K562 (cell line): ENCODE data around the gene BORCS5. TPM values are rescaled to one million over a fixed set of nuclear protein-coding genes. Genes with fewer than 3 reads are reported as not detected.

ENCODE experiments used
- ASH1L ChIP-seq: fragments of 450-650 bp; IDR thresholded peaks from 2 replicates; pipeline ENCODE4 v1.6.1; 2018; ENCODE audit warnings: borderline replicate concordance, mild to moderate bottlenecking, low read depth; ENCODE audit not compliant: partially characterized antibody
- CBFA2T2 ChIP-seq: fragments of 450-650 bp; conservative IDR thresholded peaks from 2 replicates; pipeline ENCODE4 v1.6.1; 2017; ENCODE audit warnings: mild to moderate bottlenecking
- CHAMP1 ChIP-seq: fragments of 450-650 bp; IDR thresholded peaks from 2 replicates; pipeline ENCODE4 v1.6.1; 2016; ENCODE audit warnings: mild to moderate bottlenecking
- DPF2 ChIP-seq: fragments of 450-650 bp; IDR thresholded peaks from 2 replicates; pipeline ENCODE4 v1.6.1; 2016
- FOXP4 ChIP-seq: sonication (generic); formaldehyde crosslinking; IDR thresholded peaks from 2 replicates; pipeline ENCODE4 v1.8.0; 2022; ENCODE audit warnings: mild to moderate bottlenecking, missing genetic modification reagents, borderline replicate concordance
- HCFC1 ChIP-seq: IDR thresholded peaks from 2 replicates; pipeline ENCODE4 v1.6.1; 2012; ENCODE audit warnings: low read depth, low read length, improper control_type of control experiment
- NCOR1 ChIP-seq: fragments of 450-650 bp; IDR thresholded peaks from 2 replicates; pipeline ENCODE4 v1.6.1; 2016; ENCODE audit warnings: mild to moderate bottlenecking, moderate library complexity
- PCBP2 ChIP-seq: fragments of 200-400 bp; formaldehyde crosslinking; IDR thresholded peaks from 2 replicates; pipeline ENCODE4 v1.6.1; 2018; ENCODE audit warnings: low read length, low read depth, mild to moderate bottlenecking, moderate library complexity; ENCODE audit not compliant: poor library complexity, severe bottlenecking
- PHB ChIP-seq: fragments of 250-450 bp; sonication (Bioruptor Pico); IDR thresholded peaks from 2 replicates; pipeline ENCODE4 v1.5.0; 2021
- RAD21 ChIP-seq, 2 experiments: fragments of 250-450 bp in 1 of 2; fragments of 450-650 bp in 1 of 2; sonication (Bioruptor Pico) in 1 of 2; formaldehyde crosslinking in 1 of 2; IDR thresholded peaks in 1 of 2; conservative IDR thresholded peaks in 1 of 2; 2 replicates each; pipeline versions ENCODE4 v1.4.0 to v1.8.0; 2020 to 2022; ENCODE audit warnings: mild to moderate bottlenecking in 2 of 2, moderate library complexity in 1 of 2
- SIN3A ChIP-seq, 2 experiments: fragments of 150-350 bp in 1 of 2; IDR thresholded peaks; 2 replicates each; pipeline ENCODE4 v1.6.1; 2011 to 2016; ENCODE audit warnings: borderline replicate concordance in 2 of 2, low read depth in 2 of 2, low read length in 2 of 2, mild to moderate bottlenecking in 2 of 2, moderate library complexity in 2 of 2; ENCODE audit not compliant: control insufficient read depth in 1 of 2
- SMAD3 ChIP-seq: fragments of 450-650 bp; formaldehyde crosslinking; conservative IDR thresholded peaks from 2 replicates; pipeline ENCODE4 v1.4.0; 2020; ENCODE audit warnings: mild to moderate bottlenecking
- SRSF1 ChIP-seq: fragments of 200-400 bp; formaldehyde crosslinking; IDR thresholded peaks from 2 replicates; pipeline ENCODE4 v1.6.1; 2017; ENCODE audit warnings: mild to moderate bottlenecking, low read depth, low read length, moderate library complexity
- TAL1 ChIP-seq: fragments of 450-650 bp; IDR thresholded peaks from 2 replicates; pipeline ENCODE4 v1.6.1; 2016; ENCODE audit warnings: mild to moderate bottlenecking
- ZBTB43 ChIP-seq: sonication (generic); formaldehyde crosslinking; IDR thresholded peaks from 2 replicates; pipeline ENCODE4 v1.8.0; 2023; ENCODE audit warnings: mild to moderate bottlenecking, missing genetic modification reagents
- polyA plus RNA-seq, 8 experiments: library from polyadenylated mRNA; depleted of rRNA in 4 of 8; stranded (reverse) in 5 of 8; unstranded in 3 of 8; fragments of >200 nt; fragmentation: Nextera tagmentation in 2 of 8; fragmentation: Illumina TruSeq in 1 of 8; extraction: Ambion mirVana in 2 of 8; extraction: Trizol in 1 of 8; gene quantifications; 2 replicates each; pipeline versions ENCODE4 v1.2.1 to v1.2.3, GENCODE V29; 2011 to 2014; ENCODE audit warnings: inconsistent platforms in 1 of 8, missing spikeins in 1 of 8
- total RNA-seq, 7 experiments: library from RNA; depleted of rRNA in 6 of 7; stranded (reverse); fragments of >200 nt in 6 of 7; fragmentation: Illumina TruSeq in 2 of 7; extraction: Trizol in 2 of 7; gene quantifications; 2 replicates each; pipeline versions ENCODE4 v1.2.1 to v1.2.3, GENCODE V29; 2011 to 2021; ENCODE audit warnings: low replicate concordance in 1 of 7
- TF ChIP-seq, protein P1 (sequence below): fragments of 250-450 bp; sonication (Bioruptor Pico); IDR thresholded peaks from 2 replicates; pipeline ENCODE4 v1.5.0; 2021
- TF ChIP-seq, protein P2 (sequence below): conservative IDR thresholded peaks from 2 replicates; pipeline ENCODE4 v1.6.1; 2011; ENCODE audit warnings: low read depth, mild to moderate bottlenecking, low read length; ENCODE audit not compliant: control insufficient read depth
- TF ChIP-seq, protein P3 (sequence below): fragments of 250-450 bp; sonication (Bioruptor Pico); IDR thresholded peaks from 2 replicates; pipeline ENCODE4 v1.5.1; 2021; ENCODE audit warnings: mild to moderate bottlenecking

The BORCS5 gene
- total and polyA plus RNA-seq, 9 of the 15 experiments (the other 6 are each of a cell fraction or from before 2014, with no cell fraction given), result 0.31 to 12.4 (median 6.6) TPM

DNA sequence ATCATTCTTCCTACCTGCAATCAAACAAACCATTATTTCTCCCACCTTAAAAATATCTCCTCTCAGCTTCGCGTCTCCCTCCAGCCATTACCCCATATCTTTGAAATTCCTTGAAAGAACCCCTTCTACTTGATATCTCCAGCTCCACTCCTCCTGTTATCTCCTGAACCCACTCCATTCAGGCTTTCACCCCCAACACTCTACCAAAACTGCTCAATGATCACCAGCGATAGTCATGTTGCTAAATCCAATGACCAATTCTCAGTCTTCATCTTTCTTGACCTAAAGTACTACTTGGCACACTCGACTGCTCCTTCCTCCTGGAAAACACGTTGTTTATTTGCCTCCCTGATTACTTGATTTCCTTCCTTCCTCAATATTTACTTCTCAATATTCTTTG lies 135.7 kb downstream of the BORCS5 start (continued):
- TF ChIP-seq CHAMP1 (no peak), SMAD3 (CRISPR knock-in tag) (no peak), PHB (CRISPR knock-in tag) (no peak), FOXP4 (CRISPR knock-in tag) (no peak), SRSF1 (no peak), HCFC1 (no peak), PCBP2 (no peak), RAD21 (CRISPR knock-in tag; conservative IDR thresholded peaks at IDR 0.05 in 1 of 2, IDR thresholded peaks at IDR 0.05 in 1 of 2) (no peak), TAL1 (peak; percentile 52; the same call in 1 of the 2 replicates), DPF2 (peak; percentile 62; the same call in 1 of the 2 replicates), ASH1L (no peak), CBFA2T2 (peak; percentile 62), NCOR1 (peak; percentile 62; the same call in 1 of the 2 replicates), SIN3A (IDR thresholded peaks at IDR 0.05; ENCODE audit: borderline replicate concordance in 2 of 2, control insufficient read depth in 1 of 2, low read depth in 2 of 2, low read length in 2 of 2) (no peak), ZBTB43 (no peak)
- TF ChIP-seq, protein P1, sequence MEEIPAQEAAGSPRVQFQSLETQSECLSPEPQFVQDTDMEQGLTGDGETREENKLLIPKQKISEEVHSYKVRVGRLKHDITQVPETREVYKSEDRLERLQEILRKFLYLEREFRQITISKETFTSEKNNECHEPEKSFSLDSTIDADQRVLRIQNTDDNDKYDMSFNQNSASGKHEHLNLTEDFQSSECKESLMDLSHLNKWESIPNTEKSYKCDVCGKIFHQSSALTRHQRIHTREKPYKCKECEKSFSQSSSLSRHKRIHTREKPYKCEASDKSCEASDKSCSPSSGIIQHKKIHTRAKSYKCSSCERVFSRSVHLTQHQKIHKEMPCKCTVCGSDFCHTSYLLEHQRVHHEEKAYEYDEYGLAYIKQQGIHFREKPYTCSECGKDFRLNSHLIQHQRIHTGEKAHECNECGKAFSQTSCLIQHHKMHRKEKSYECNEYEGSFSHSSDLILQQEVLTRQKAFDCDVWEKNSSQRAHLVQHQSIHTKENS (CRISPR knock-in tag), result no peak
- TF ChIP-seq, protein P2, sequence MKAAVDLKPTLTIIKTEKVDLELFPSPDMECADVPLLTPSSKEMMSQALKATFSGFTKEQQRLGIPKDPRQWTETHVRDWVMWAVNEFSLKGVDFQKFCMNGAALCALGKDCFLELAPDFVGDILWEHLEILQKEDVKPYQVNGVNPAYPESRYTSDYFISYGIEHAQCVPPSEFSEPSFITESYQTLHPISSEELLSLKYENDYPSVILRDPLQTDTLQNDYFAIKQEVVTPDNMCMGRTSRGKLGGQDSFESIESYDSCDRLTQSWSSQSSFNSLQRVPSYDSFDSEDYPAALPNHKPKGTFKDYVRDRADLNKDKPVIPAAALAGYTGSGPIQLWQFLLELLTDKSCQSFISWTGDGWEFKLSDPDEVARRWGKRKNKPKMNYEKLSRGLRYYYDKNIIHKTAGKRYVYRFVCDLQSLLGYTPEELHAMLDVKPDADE, result no peak
- TF ChIP-seq, protein P3, sequence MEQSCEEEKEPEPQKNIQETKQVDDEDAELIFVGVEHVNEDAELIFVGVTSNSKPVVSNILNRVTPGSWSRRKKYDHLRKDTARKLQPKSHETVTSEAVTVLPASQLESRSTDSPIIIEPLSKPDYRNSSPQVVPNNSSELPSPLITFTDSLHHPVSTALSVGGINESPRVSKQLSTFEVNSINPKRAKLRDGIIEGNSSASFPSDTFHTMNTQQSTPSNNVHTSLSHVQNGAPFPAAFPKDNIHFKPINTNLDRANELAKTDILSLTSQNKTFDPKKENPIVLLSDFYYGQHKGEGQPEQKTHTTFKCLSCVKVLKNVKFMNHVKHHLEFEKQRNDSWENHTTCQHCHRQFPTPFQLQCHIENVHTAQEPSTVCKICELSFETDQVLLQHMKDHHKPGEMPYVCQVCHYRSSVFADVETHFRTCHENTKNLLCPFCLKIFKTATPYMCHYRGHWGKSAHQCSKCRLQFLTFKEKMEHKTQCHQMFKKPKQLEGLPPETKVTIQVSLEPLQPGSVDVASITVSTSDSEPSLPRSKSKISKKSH, result no peak
- TF ChIP-seq, all 486 proteins: peak for 9
